GM12874 (cell line): ENCODE measurements around the gene GPT2.

Experiments used
- CTCF ChIP-seq: IDR thresholded peaks from 2 replicates; pipeline ENCODE4 v1.5.1; 2011; ENCODE audit warnings: low read depth, mild to moderate bottlenecking, control low read depth, low read length, moderate library complexity; ENCODE audit not compliant: insufficient read depth

GPT2 gene

GRCh38 chr16:46873201-46873600 is 11.0 kb upstream of the GPT2 start:
- TF ChIP-seq CTCF = no peak

- TF ChIP-seq CTCF = no peak
These were observed 8.9 kb upstream of the GPT2 start for GRCh38 chr16:46875243-46875642.

GRCh38 chr16:46882304-46882939 is 1.7 kb upstream of the GPT2 start:
- no peak for TF ChIP-seq CTCF

- no peak for TF ChIP-seq CTCF
These were observed 1.2 kb upstream of the GPT2 start for GRCh38 chr16:46882940-46883307.

GRCh38 chr16:46883353-46883689 is 841 bp upstream of the GPT2 start:
- no peak for TF ChIP-seq CTCF

- no peak for TF ChIP-seq CTCF
These were observed 541 bp downstream of the GPT2 start for GRCh38 chr16:46884513-46885293.

GRCh38 chr16:46885960-46886763 is 2.0 kb downstream of the GPT2 start:
- TF ChIP-seq CTCF = no peak
